Natural killer cell (primary cell): ENCODE results near the gene IRF2BPL. TPM values are rescaled to one million over a fixed set of nuclear protein-coding genes. Genes with fewer than 3 reads are reported as not detected.
A peak's percentile ranks its signal among the peaks of the same experiment; 100 is the strongest.

Experiments used
- ATAC-seq, 3 donors: fragments of 150-1000 bp in 2 of 3; fragments of 200-7000 bp in 1 of 3; cut with Tn5 transposase; 1 replicate in 1 of 3; 2 replicates in 2 of 3; pipeline ENCODE4 v1.10.0; 2021; ENCODE audit warnings: mild to moderate bottlenecking in 2 of 3, moderate library complexity in 2 of 3
- DNase-seq, 2 donors: peaks; one replicate each; pipeline versions ENCODE4 v3.0.0 to v3.0.0-alpha.2; 2013 to 2021; ENCODE audit warnings: mixed read lengths in 1 of 2
- H3K27ac ChIP-seq: one replicate; pipeline ENCODE4 v1.5.1; 2013; ENCODE audit warnings: mild to moderate bottlenecking, low read length
- H3K27me3 ChIP-seq: one replicate; pipeline ENCODE4 v1.6.1; 2013; ENCODE audit warnings: low read length; ENCODE audit not compliant: control insufficient read depth, insufficient read depth
- H3K36me3 ChIP-seq: one replicate; pipeline ENCODE4 v1.6.1; 2013; ENCODE audit warnings: low read length; ENCODE audit not compliant: control insufficient read depth, insufficient read depth
- H3K4me1 ChIP-seq: one replicate; pipeline ENCODE4 v1.6.1; 2013; ENCODE audit warnings: low read length; ENCODE audit not compliant: control insufficient read depth, insufficient read depth
- H3K4me3 ChIP-seq: one replicate; pipeline ENCODE4 v1.5.1; 2013; ENCODE audit warnings: low read length
- H3K9me3 ChIP-seq: one replicate; pipeline ENCODE4 v1.6.1; 2013; ENCODE audit warnings: low read length; ENCODE audit not compliant: control insufficient read depth, insufficient read depth
- H3K27ac Mint-ChIP-seq, 2 donors: one replicate each; pipeline ENCODE4 v1.8.0; 2022; ENCODE audit warnings: mild to moderate bottlenecking in 2 of 2, mixed read lengths in 2 of 2, moderate library complexity in 1 of 2
- H3K27me3 Mint-ChIP-seq, 2 donors: one replicate each; pipeline ENCODE4 v1.8.0; 2022; ENCODE audit warnings: low read depth in 2 of 2, mixed read lengths in 2 of 2
- H3K36me3 Mint-ChIP-seq: one replicate; pipeline ENCODE4 v1.8.0; 2022; ENCODE audit warnings: mixed read lengths
- H3K4me1 Mint-ChIP-seq, 2 donors: one replicate each; pipeline ENCODE4 v1.8.0; 2022; ENCODE audit warnings: mixed read lengths in 2 of 2
- H3K4me3 Mint-ChIP-seq: one replicate; pipeline ENCODE4 v1.8.0; 2022; ENCODE audit warnings: mild to moderate bottlenecking, moderate library complexity, mixed read lengths
- H3K9me3 Mint-ChIP-seq, 2 donors: one replicate each; pipeline ENCODE4 v1.8.0; 2022; ENCODE audit warnings: mixed read lengths in 2 of 2
- WGBS: methylation state at CpG from one replicate; pipeline ENCODE4 v1.1.7; 2013; ENCODE audit warnings: missing lambda C conversion rate; ENCODE audit not compliant: insufficient coverage; 5-methylcytosine and 5-hydroxymethylcytosine counted together
- intact Hi-C: fragments of 100-400 bp; cut with micrococcal nuclease; formaldehyde crosslinking; loops from one replicate; pipeline ENCODE4 v1.14.2; 2022
- total RNA-seq, 4 donors: library from RNA; stranded (reverse); fragments of 120-200 nt in 1 of 4; gene quantifications; one replicate each; pipeline versions ENCODE4 v1.2.3 to v1.2.4, GENCODE V29; 2013 to 2022
- TF ChIP-seq, protein P1 (sequence below): fragments of 200-600 bp; IDR thresholded peaks from one replicate; pipeline ENCODE4 v1.8.0; 2022; ENCODE audit warnings: antibody characterized with exemption

Gene IRF2BPL
- total RNA-seq, 3 donors from 2014 or later (not counting 1 experiment from before 2014, with no cell fraction given): 39.3 to 46.5 (median 46.3) TPM

DNA sequence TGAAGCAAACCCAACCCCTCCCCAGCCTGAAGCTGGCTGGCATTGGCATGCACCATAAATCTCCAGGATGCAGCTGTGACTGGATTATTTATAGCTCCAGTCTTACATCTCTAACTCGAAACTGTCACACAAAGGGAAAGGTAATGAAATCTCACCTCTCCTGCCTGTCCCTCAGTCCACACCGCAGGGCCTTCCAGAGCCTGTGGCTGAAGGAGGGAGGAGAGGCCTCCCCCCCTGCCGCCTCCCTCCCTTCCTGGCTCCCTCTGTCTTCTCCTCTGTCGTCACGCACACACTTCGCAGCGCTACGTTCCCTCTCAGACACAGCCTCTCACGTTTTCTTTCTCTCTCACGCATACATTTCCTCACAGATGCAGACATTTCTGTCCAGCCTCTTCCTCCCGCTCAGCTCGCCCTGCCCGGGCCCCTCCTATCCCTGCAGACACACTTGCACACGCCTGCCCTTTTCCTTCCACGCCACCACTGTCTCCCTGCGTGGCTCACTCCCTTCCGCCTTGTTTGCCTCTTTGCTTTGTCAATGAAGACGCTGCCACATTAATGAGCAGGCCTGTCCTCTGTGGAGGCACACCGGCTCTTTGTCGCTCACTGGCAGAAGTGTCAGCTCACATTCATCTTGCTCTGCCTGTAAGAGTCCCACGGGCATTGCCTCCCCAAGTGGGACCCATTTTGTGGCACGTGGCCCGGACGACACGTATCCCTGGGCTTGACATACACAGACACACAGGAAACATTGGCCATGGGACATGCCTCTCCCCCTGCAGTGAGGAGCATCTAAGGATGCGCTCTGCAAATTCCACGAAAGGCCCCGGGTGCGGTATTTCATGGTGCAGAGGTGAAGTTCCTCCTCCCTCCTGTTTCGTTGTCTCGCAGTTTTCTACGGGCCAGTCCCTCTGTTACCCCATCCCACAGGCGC is 27.9 kb downstream of the IRF2BPL start:
- Mint-ChIP-seq H3K36me3 (no peaks in the 10 kb centered on the region), H3K27me3 (peaks cover 0 to 8% of the 10 kb centered on the region in 2 donors), H3K4me3 (no peak overlapping the region), H3K4me1 (peaks cover 0 to 13% of the 10 kb centered on the region in 2 donors), H3K27ac (peak overlapping the region in 1 of 2 donors; percentile 12), H3K9me3 (no peaks in the 10 kb centered on the region)
- no peaks in the 10 kb centered on the region for H3K9me3 ChIP-seq
- no peaks in the 10 kb centered on the region for H3K27me3 ChIP-seq
- H3K27ac ChIP-seq: no peak overlapping the region
- peaks cover 8% of the 10 kb centered on the region for H3K4me1 ChIP-seq
- TF ChIP-seq, protein P1, sequence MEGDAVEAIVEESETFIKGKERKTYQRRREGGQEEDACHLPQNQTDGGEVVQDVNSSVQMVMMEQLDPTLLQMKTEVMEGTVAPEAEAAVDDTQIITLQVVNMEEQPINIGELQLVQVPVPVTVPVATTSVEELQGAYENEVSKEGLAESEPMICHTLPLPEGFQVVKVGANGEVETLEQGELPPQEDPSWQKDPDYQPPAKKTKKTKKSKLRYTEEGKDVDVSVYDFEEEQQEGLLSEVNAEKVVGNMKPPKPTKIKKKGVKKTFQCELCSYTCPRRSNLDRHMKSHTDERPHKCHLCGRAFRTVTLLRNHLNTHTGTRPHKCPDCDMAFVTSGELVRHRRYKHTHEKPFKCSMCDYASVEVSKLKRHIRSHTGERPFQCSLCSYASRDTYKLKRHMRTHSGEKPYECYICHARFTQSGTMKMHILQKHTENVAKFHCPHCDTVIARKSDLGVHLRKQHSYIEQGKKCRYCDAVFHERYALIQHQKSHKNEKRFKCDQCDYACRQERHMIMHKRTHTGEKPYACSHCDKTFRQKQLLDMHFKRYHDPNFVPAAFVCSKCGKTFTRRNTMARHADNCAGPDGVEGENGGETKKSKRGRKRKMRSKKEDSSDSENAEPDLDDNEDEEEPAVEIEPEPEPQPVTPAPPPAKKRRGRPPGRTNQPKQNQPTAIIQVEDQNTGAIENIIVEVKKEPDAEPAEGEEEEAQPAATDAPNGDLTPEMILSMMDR: no peak
- intact Hi-C loops: no loop called here
- WGBS: 43% methylated on average over 33 of the region's 33 CpGs
- ATAC-seq (peak in 1 of 3 donors; percentile 24), DNase-seq (peak in 1 of 2 donors; percentile 31)
- H3K36me3 ChIP-seq: no peaks in the 10 kb centered on the region
- H3K4me3 ChIP-seq: no peak overlapping the region

- intact Hi-C loops: no loop called here
- DNase-seq (no peak), ATAC-seq (no peak)
- H3K4me1 Mint-ChIP-seq: peaks cover 0 to 8% of the 10 kb centered on the region in 2 donors
- H3K4me3 ChIP-seq: no peak overlapping the region
- no peak overlapping the region for H3K27ac ChIP-seq
- H3K9me3 ChIP-seq: no peaks in the 10 kb centered on the region
- 86% methylated on average over 3 of the region's 3 CpGs for WGBS
- H3K4me1 ChIP-seq: peaks cover 8% of the 10 kb centered on the region
- H3K36me3 ChIP-seq: no peaks in the 10 kb centered on the region
- H3K9me3 Mint-ChIP-seq: no peaks in the 10 kb centered on the region
- TF ChIP-seq, protein P1: no peak
- no peaks in the 10 kb centered on the region for H3K27me3 ChIP-seq
- no peak overlapping the region for H3K4me3 Mint-ChIP-seq
- peaks cover 0 to 8% of the 10 kb centered on the region in 2 donors for H3K27me3 Mint-ChIP-seq
- no peak overlapping the region for H3K27ac Mint-ChIP-seq
- H3K36me3 Mint-ChIP-seq: no peaks in the 10 kb centered on the region
Observed at GRCh38 chr14:76998910-76999309, 29.6 kb downstream of the IRF2BPL start.

- DNase-seq (no peak), ATAC-seq (no peak)
- Histone ChIP-seq H3K27me3 (no peaks in the 10 kb centered on the region), H3K4me1 (peaks cover 8% of the 10 kb centered on the region), H3K4me3 (no peak overlapping the region), H3K36me3 (no peaks in the 10 kb centered on the region), H3K27ac (no peak overlapping the region), H3K9me3 (no peaks in the 10 kb centered on the region)
- H3K4me3 Mint-ChIP-seq: no peak overlapping the region
- peaks cover 0 to 8% of the 10 kb centered on the region in 2 donors for H3K27me3 Mint-ChIP-seq
- TF ChIP-seq, protein P1: no peak
- H3K9me3 Mint-ChIP-seq: no peaks in the 10 kb centered on the region
- no peaks in the 10 kb centered on the region for H3K36me3 Mint-ChIP-seq
- intact Hi-C loops: no loop called here
- WGBS: 88% methylated on average over 5 of the region's 6 CpGs
- H3K4me1 Mint-ChIP-seq: peaks cover 0 to 8% of the 10 kb centered on the region in 2 donors
- H3K27ac Mint-ChIP-seq: no peak overlapping the region
Observed at GRCh38 chr14:76997257-76997970, 31.1 kb downstream of the IRF2BPL start.
